K562 (cell line): Measurements from ENCODE around the gene ATAD2B. TPM values are rescaled to one million over a fixed set of nuclear protein-coding genes. Genes with fewer than 3 reads are reported as not detected.

Source experiments
- ATAC-seq: fragments of 200-7000 bp; cut with Tn5 transposase; 3 replicates; pipeline ENCODE4 v1.9.1; 2020; ENCODE audit warnings: moderate library complexity
- BruUV-seq: library from RNA; stranded (reverse); fragments of 400-500 nt; replicated peaks from 2 replicates; lab custom pipeline; 2021; lab: Mats Ljungman, UMichigan
- CTCF ChIA-PET: fragments of 300-600 bp; formaldehyde crosslinking; extraction: SDS; loops from one replicate; lab custom pipeline; 2021; ENCODE audit warnings: low intra/inter-chr PET ratio; lab: Yijun Ruan, JAX
- POLR2A ChIA-PET: fragments of 300-600, 350-650 bp; sonication (Branson Sonifier 250); formaldehyde crosslinking; extraction: SDS; loops from one replicate; lab custom pipeline; 2021; ENCODE audit warnings: antibody characterized with exemption, inconsistent platforms; lab: Yijun Ruan, JAX
- DNase-seq, 4 experiments: peaks; one replicate each; pipeline versions ENCODE4 v3.0.0 to v3.0.0-alpha.2; 2011 to 2018; ENCODE audit warnings: low spot score in 3 of 4, mixed read lengths in 3 of 4; ENCODE audit errors: extremely low read depth in 1 of 4
- FAIRE-seq: peaks from 2 replicates; lab custom pipeline; 2011; peaks lifted over from hg19 to GRCh38; lab: Jason Lieb, UNC
- H2AFZ ChIP-seq: 2 replicates; pipeline ENCODE4 v1.6.0; 2011; ENCODE audit warnings: low read depth, low read length, control low read depth, inconsistent platforms
- H3K27ac ChIP-seq: fragments of 200-600 bp; 3 replicates; pipeline ENCODE4 v1.8.0; 2011; ENCODE audit warnings: low read depth, mild to moderate bottlenecking, control low read depth, inconsistent platforms, low read length, moderate library complexity, mixed read lengths; ENCODE audit errors: extremely low read depth
- H3K27me3 ChIP-seq, 2 experiments: fragments of 300-600 bp in 1 of 2; 2 replicates in 1 of 2; 3 replicates in 1 of 2; pipeline versions ENCODE4 v1.6.0 to v1.8.0; 2011; ENCODE audit warnings: inconsistent platforms in 2 of 2, low read length in 2 of 2, mild to moderate bottlenecking in 1 of 2, mixed read lengths in 1 of 2, moderate library complexity in 1 of 2; ENCODE audit not compliant: control insufficient read depth in 2 of 2, insufficient read depth in 2 of 2
- H3K36me3 ChIP-seq: fragments of 300-600 bp; 3 replicates; pipeline ENCODE4 v1.8.0; 2011; ENCODE audit warnings: mild to moderate bottlenecking, low read length, inconsistent platforms; ENCODE audit not compliant: control insufficient read depth, insufficient read depth
- H3K4me1 ChIP-seq, 2 experiments: fragments of 200-600 bp in 1 of 2; replicated peaks in 1 of 2; 2 replicates in 1 of 2; 3 replicates in 1 of 2; pipeline versions ENCODE4 v1.5.1 to v1.8.0; 2011; ENCODE audit warnings: inconsistent platforms in 2 of 2, low read length in 2 of 2, mild to moderate bottlenecking in 1 of 2, mixed read lengths in 1 of 2, moderate library complexity in 1 of 2; ENCODE audit not compliant: control insufficient read depth in 2 of 2, insufficient read depth in 2 of 2
- H3K4me2 ChIP-seq: 2 replicates; pipeline ENCODE4 v1.6.1; 2011; ENCODE audit warnings: low read length, control low read depth, inconsistent platforms, mixed read lengths; ENCODE audit not compliant: insufficient read depth
- H3K4me3 ChIP-seq: fragments of 200-600 bp; sonication (generic), shearing (Covaris generic); 2 replicates; pipeline ENCODE4 v1.5.1; 2016; ENCODE audit warnings: control low read depth, inconsistent platforms
- H3K79me2 ChIP-seq: fragments of 200-600 bp; 3 replicates; pipeline ENCODE4 v1.8.0; 2011; ENCODE audit warnings: low read length, inconsistent platforms; ENCODE audit not compliant: control insufficient read depth, insufficient read depth
- H3K9ac ChIP-seq, 2 experiments: 2 replicates each; pipeline versions ENCODE4 v1.6.0 to v1.6.1; 2011; ENCODE audit warnings: low read depth in 2 of 2, low read length in 2 of 2, control low read depth in 1 of 2, inconsistent platforms in 1 of 2, mild to moderate bottlenecking in 1 of 2, mixed read lengths in 1 of 2; ENCODE audit not compliant: insufficient read depth in 1 of 2
- H3K9me1 ChIP-seq: one replicate; pipeline ENCODE4 v1.6.0; 2011; ENCODE audit warnings: inconsistent platforms, mild to moderate bottlenecking, low read length, moderate library complexity; ENCODE audit not compliant: control insufficient read depth, insufficient read depth
- H3K9me3 ChIP-seq: replicated peaks from 2 replicates; pipeline ENCODE4 v1.5.1; 2011; ENCODE audit warnings: low read depth, low read length, inconsistent platforms; ENCODE audit not compliant: control insufficient read depth, insufficient read depth
- H4K20me1 ChIP-seq: replicated peaks from 2 replicates; pipeline ENCODE4 v1.6.1; 2011; ENCODE audit warnings: low read length, inconsistent platforms, mixed read lengths; ENCODE audit not compliant: control insufficient read depth, insufficient read depth
- CAMTA2 ChIP-seq: fragments of 250-450 bp; sonication (Bioruptor Pico); conservative IDR thresholded peaks from 2 replicates; pipeline ENCODE4 v1.5.1; 2022
- EP400 ChIP-seq: fragments of 450-650 bp; IDR thresholded peaks from 2 replicates; pipeline ENCODE4 v1.6.1; 2017; ENCODE audit warnings: antibody characterized with exemption, mild to moderate bottlenecking, moderate library complexity
- ESRRB ChIP-seq: fragments of 250-450 bp; sonication (Bioruptor Pico); IDR thresholded peaks from 2 replicates; pipeline ENCODE4 v1.5.0; 2020; ENCODE audit warnings: mild to moderate bottlenecking, moderate library complexity, borderline replicate concordance
- FOXM1 ChIP-seq, 2 experiments: fragments of 450-650 bp in 1 of 2; sonication (generic) in 1 of 2; formaldehyde crosslinking in 1 of 2; IDR thresholded peaks; 2 replicates each; pipeline versions ENCODE4 v1.6.1 to v1.9.0; 2017 to 2022; ENCODE audit warnings: low read depth in 2 of 2, mild to moderate bottlenecking in 2 of 2, missing genetic modification reagents in 1 of 2, moderate library complexity in 1 of 2
- MCM3 ChIP-seq: fragments of 450-650 bp; IDR thresholded peaks from 2 replicates; pipeline ENCODE4 v1.6.1; 2016
- NFATC3 ChIP-seq: fragments of 450-650 bp; IDR thresholded peaks from 2 replicates; pipeline ENCODE4 v1.6.1; 2017; ENCODE audit warnings: mild to moderate bottlenecking
- POLR2A ChIP-seq: fragments of 450-650 bp; conservative IDR thresholded peaks from 2 replicates; pipeline ENCODE4 v1.6.1; 2016
- POLR3A ChIP-seq: IDR thresholded peaks from 2 replicates; pipeline ENCODE4 v1.6.1; 2011; ENCODE audit warnings: borderline replicate concordance, mild to moderate bottlenecking, moderate library complexity; ENCODE audit not compliant: insufficient read length, insufficient read depth; ENCODE audit errors: extremely low read depth
- SMARCB1 ChIP-seq: IDR thresholded peaks from 2 replicates; pipeline ENCODE4 v1.6.1; 2011; ENCODE audit warnings: improper control_type of control experiment, low read depth; ENCODE audit not compliant: insufficient read length
- SP1 ChIP-seq: sonication (generic); formaldehyde crosslinking; IDR thresholded peaks from 2 replicates; pipeline ENCODE4 v1.8.1; 2022; ENCODE audit warnings: mild to moderate bottlenecking, missing genetic modification reagents
- WGBS: fragments of 100-300 bp; shearing (Covaris generic); methylation state at CpG from one replicate; pipeline ENCODE4 v1.1.6; 2016; ENCODE audit warnings: low coverage, mixed read lengths; ENCODE audit not compliant: insufficient coverage; ENCODE audit errors: missing lambda C conversion rate; 5-methylcytosine and 5-hydroxymethylcytosine counted together
- in situ Hi-C: fragments of 300-500 bp; cut with MboI; formaldehyde crosslinking; loops from 4 replicates; pipeline ENCODE4 v1.15.0; 2018; ENCODE audit warnings: inconsistent platforms, mixed read lengths
- intact Hi-C: fragments of 100-400 bp; cut with micrococcal nuclease; formaldehyde crosslinking; loops from 2 replicates; pipeline ENCODE4 v1.14.2; 2022
- polyA plus RNA-seq, 8 experiments: library from polyadenylated mRNA; depleted of rRNA in 4 of 8; stranded (reverse) in 5 of 8; unstranded in 3 of 8; fragments of >200 nt; fragmentation: Nextera tagmentation in 2 of 8; fragmentation: Illumina TruSeq in 1 of 8; extraction: Ambion mirVana in 2 of 8; extraction: Trizol in 1 of 8; gene quantifications; 2 replicates each; pipeline versions ENCODE4 v1.2.1 to v1.2.3, GENCODE V29; 2011 to 2014; ENCODE audit warnings: inconsistent platforms in 1 of 8, missing spikeins in 1 of 8
- total RNA-seq, 7 experiments: library from RNA; depleted of rRNA in 6 of 7; stranded (reverse); fragments of >200 nt in 6 of 7; fragmentation: Illumina TruSeq in 2 of 7; extraction: Trizol in 2 of 7; gene quantifications; 2 replicates each; pipeline versions ENCODE4 v1.2.1 to v1.2.3, GENCODE V29; 2011 to 2021; ENCODE audit warnings: low replicate concordance in 1 of 7
- TF ChIP-seq, protein P1 (sequence below): fragments of 450-650 bp; IDR thresholded peaks from 2 replicates; pipeline ENCODE4 v1.6.1; 2017; ENCODE audit warnings: antibody characterized with exemption, mild to moderate bottlenecking
- TF ChIP-seq, protein P2 (sequence below), 2 experiments: fragments of 450-650 bp in 1 of 2; sonication (generic) in 1 of 2; formaldehyde crosslinking; conservative IDR thresholded peaks; 2 replicates each; pipeline versions ENCODE4 v1.4.0 to v1.8.1; 2020 to 2022; ENCODE audit warnings: mild to moderate bottlenecking in 1 of 2, missing genetic modification reagents in 1 of 2

Gene ATAD2B
- total and polyA plus RNA-seq, 9 of the 15 experiments (the other 6 are each of a cell fraction or from before 2014, with no cell fraction given): 3.2 to 21.6 (median 11.4) TPM

DNA sequence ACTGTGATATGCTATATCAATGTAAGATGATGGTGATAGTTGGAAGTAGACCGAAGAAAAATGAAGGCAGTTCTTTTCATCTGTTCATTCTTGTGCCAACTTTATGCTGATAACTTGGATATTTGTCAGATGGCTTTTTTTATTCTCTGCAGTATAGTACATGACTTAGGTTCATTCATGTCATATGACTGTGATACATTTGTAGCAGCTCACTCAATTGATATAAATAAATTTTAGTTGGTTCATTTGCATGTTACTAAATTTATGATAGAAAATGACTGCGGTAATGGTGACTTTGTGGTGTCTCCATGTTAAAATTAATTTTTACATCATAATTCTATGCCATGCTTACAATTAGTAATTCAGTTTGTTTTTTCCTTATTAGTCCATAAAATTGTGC, 20.4 kb upstream of the ATAD2B start:
- Histone ChIP-seq H3K4me1 (peaks cover 0 to 6% of the 10 kb centered on the region in 2 experiments; a peak in 4 of 5 replicates), H3K27ac (no peak overlapping the region), H2AFZ (no peak overlapping the region), H3K4me3 (no peak overlapping the region), H3K27me3 (no peaks in the 10 kb centered on the region), H3K79me2 (peaks cover 67% of the 10 kb centered on the region), H3K4me2 (no peak overlapping the region), H3K9me1 (no peaks in the 10 kb centered on the region), H4K20me1 (peaks cover 3% of the 10 kb centered on the region; the same call in 1 of the 2 replicates), H3K9ac (no peak overlapping the region), H3K36me3 (peaks cover 13% of the 10 kb centered on the region; the same call in 2 of the 3 replicates), H3K9me3 (no peaks in the 10 kb centered on the region)
- in situ Hi-C loops (no loop called here), intact Hi-C loops (no loop called here)
- DNase-seq (no peak), FAIRE-seq (no peak), ATAC-seq (no peak)
- ChIA-PET CTCF (interaction anchor here (0.6 kb wide), 1 partner anchor 21 kb away, joined by 5 read pairs; no protein-coding TSS in a partner anchor), POLR2A (no interaction called here)
- TF ChIP-seq NFATC3: no peak
- no peak for TF ChIP-seq POLR3A
- no TSS peak for BruUV-seq
- WGBS: 79% methylated on average over 2 of the region's 2 CpGs

DNA sequence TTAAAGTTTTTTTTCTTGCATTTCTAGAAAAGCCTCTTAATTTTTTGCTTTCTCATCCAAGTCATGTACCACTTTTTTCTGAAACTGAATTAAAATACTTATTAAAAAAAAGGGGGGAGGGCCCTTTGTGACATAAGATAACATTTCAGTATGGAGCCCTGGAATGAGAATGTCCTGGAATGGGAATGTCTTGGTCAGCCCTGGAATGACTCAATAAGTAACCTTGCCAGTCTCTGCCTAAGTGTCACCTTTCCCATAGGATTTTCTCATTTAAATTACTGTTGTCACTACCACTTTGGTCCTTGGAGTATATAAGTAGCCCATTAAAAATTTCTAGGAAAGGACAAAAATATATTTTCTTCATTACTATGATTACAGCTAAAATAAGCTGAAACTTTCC, 18.1 kb upstream of the ATAD2B start:
- no peaks in the 10 kb centered on the region for H3K9me1 ChIP-seq
- no peak overlapping the region for H2AFZ ChIP-seq
- H3K79me2 ChIP-seq: peaks cover 75% of the 10 kb centered on the region
- in situ Hi-C loops (no loop called here), intact Hi-C loops (loop anchor here (5.0 kb wide), 1 partner anchor 67 kb away; the partner anchor contains the start of gene MFSD2B)
- H3K27me3 ChIP-seq: no peaks in the 10 kb centered on the region
- TF ChIP-seq, protein P1, sequence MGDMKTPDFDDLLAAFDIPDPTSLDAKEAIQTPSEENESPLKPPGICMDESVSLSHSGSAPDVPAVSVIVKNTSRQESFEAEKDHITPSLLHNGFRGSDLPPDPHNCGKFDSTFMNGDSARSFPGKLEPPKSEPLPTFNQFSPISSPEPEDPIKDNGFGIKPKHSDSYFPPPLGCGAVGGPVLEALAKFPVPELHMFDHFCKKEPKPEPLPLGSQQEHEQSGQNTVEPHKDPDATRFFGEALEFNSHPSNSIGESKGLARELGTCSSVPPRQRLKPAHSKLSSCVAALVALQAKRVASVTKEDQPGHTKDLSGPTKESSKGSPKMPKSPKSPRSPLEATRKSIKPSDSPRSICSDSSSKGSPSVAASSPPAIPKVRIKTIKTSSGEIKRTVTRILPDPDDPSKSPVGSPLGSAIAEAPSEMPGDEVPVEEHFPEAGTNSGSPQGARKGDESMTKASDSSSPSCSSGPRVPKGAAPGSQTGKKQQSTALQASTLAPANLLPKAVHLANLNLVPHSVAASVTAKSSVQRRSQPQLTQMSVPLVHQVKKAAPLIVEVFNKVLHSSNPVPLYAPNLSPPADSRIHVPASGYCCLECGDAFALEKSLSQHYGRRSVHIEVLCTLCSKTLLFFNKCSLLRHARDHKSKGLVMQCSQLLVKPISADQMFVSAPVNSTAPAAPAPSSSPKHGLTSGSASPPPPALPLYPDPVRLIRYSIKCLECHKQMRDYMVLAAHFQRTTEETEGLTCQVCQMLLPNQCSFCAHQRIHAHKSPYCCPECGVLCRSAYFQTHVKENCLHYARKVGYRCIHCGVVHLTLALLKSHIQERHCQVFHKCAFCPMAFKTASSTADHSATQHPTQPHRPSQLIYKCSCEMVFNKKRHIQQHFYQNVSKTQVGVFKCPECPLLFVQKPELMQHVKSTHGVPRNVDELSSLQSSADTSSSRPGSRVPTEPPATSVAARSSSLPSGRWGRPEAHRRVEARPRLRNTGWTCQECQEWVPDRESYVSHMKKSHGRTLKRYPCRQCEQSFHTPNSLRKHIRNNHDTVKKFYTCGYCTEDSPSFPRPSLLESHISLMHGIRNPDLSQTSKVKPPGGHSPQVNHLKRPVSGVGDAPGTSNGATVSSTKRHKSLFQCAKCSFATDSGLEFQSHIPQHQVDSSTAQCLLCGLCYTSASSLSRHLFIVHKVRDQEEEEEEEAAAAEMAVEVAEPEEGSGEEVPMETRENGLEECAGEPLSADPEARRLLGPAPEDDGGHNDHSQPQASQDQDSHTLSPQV: no peak
- TF ChIP-seq FOXM1 (IDR thresholded peaks at IDR 0.05; ENCODE audit: low read depth): no peak
- TF ChIP-seq FOXM1 (CRISPR knock-in tag; IDR thresholded peaks at IDR 0.05; ENCODE audit: low read depth): no peak
- TF ChIP-seq CAMTA2 (CRISPR knock-in tag): no peak
- no peak for TF ChIP-seq SP1 (CRISPR knock-in tag)
- no peak for TF ChIP-seq EP400
- TF ChIP-seq, protein P2, sequence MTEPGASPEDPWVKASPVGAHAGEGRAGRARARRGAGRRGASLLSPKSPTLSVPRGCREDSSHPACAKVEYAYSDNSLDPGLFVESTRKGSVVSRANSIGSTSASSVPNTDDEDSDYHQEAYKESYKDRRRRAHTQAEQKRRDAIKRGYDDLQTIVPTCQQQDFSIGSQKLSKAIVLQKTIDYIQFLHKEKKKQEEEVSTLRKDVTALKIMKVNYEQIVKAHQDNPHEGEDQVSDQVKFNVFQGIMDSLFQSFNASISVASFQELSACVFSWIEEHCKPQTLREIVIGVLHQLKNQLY (CRISPR knock-in tag; conservative IDR thresholded peaks at IDR 0.05): no peak
- no peak for TF ChIP-seq MCM3
- no peak for TF ChIP-seq SMARCB1
- TF ChIP-seq ESRRB: no peak
- no peak for TF ChIP-seq POLR2A
- no peak overlapping the region for H3K27ac ChIP-seq
- H3K36me3 ChIP-seq: peaks cover 13% of the 10 kb centered on the region; the same call in 2 of the 3 replicates
- ATAC-seq: no peak
- H3K4me1 ChIP-seq: peaks cover 9 to 18% of the 10 kb centered on the region in 2 experiments; a peak in 4 of 5 replicates
- POLR2A ChIA-PET: no interaction called here
- BruUV-seq: no TSS peak
- H3K4me2 ChIP-seq: no peak overlapping the region
- CTCF ChIA-PET: no interaction called here
- no peak for FAIRE-seq
- H3K9ac ChIP-seq: no peak overlapping the region
- no peak for DNase-seq
- H3K9me3 ChIP-seq: no peaks in the 10 kb centered on the region
- H4K20me1 ChIP-seq: peaks cover 3% of the 10 kb centered on the region; the same call in 1 of the 2 replicates
- no peak overlapping the region for H3K4me3 ChIP-seq
